PC-3 (cell line): ENCODE measurements around the gene PPP1R1B. TPM values are rescaled to one million over a fixed set of nuclear protein-coding genes. Genes with fewer than 3 reads are reported as not detected.

ENCODE experiments used
- ATAC-seq: fragments of 200-7000 bp; cut with Tn5 transposase; 2 replicates; pipeline ENCODE4 v1.9.1; 2020; ENCODE audit warnings: mild to moderate bottlenecking, moderate library complexity
- BruUV-seq: library from RNA; stranded (reverse); fragments of 400-500 nt; replicated peaks from 2 replicates; lab custom pipeline; 2021; lab: Mats Ljungman, UMichigan
- CTCF ChIA-PET: fragments of 300-600 bp; sonication (Branson Sonifier 250); formaldehyde crosslinking; loops from one replicate; lab custom pipeline; 2022; ENCODE audit warnings: antibody characterized with exemption; lab: Charles Lee
- POLR2A ChIA-PET: fragments of 300-600 bp; sonication (Branson Sonifier 250); formaldehyde crosslinking; loops from one replicate; lab custom pipeline; 2022; ENCODE audit warnings: antibody characterized with exemption; ENCODE audit not compliant: unreplicated experiment; lab: Charles Lee
- DNase-seq: peaks from one replicate; pipeline ENCODE4 v3.0.0-alpha.2; 2015
- H2AFZ ChIP-seq: fragments of 300-600 bp; sonication (generic); 2 replicates; pipeline ENCODE4 v1.6.0; 2016; ENCODE audit warnings: antibody characterized with exemption, low read length
- H3F3A ChIP-seq: fragments of 300-600 bp; sonication (generic); one replicate; pipeline ENCODE4 v1.6.0; 2017; ENCODE audit warnings: antibody characterized with exemption, low read length, control low read depth, mild to moderate bottlenecking; ENCODE audit not compliant: unreplicated experiment
- H3K27ac ChIP-seq: fragments of 300-600 bp; sonication (generic); 2 replicates; pipeline ENCODE4 v1.5.1; 2016; ENCODE audit warnings: mild to moderate bottlenecking, low read length
- H3K27me3 ChIP-seq: fragments of 300-600 bp; sonication (generic); 2 replicates; pipeline ENCODE4 v1.6.1; 2016; ENCODE audit warnings: low read length, mixed read lengths
- H3K36me3 ChIP-seq: fragments of 300-600 bp; sonication (generic); 2 replicates; pipeline ENCODE4 v1.6.1; 2016; ENCODE audit warnings: low read depth, mixed run types, low read length, mixed read lengths
- H3K4me1 ChIP-seq: fragments of 300-600 bp; sonication (generic); 2 replicates; pipeline ENCODE4 v1.5.1; 2016; ENCODE audit warnings: low read length; ENCODE audit not compliant: insufficient read depth
- H3K4me2 ChIP-seq: fragments of 300-600 bp; sonication (generic); 2 replicates; pipeline ENCODE4 v1.6.0; 2016; ENCODE audit warnings: low read length
- H3K4me3 ChIP-seq: fragments of 300-600 bp; sonication (generic); 2 replicates; pipeline ENCODE4 v1.5.1; 2016; ENCODE audit warnings: mild to moderate bottlenecking, low read length, mixed read lengths
- H3K79me2 ChIP-seq: fragments of 300-600 bp; sonication (generic); 2 replicates; pipeline ENCODE4 v1.6.1; 2017; ENCODE audit warnings: low read length, mixed read lengths
- H3K9ac ChIP-seq: fragments of 300-600 bp; sonication (generic); 2 replicates; pipeline ENCODE4 v1.6.0; 2016; ENCODE audit warnings: mild to moderate bottlenecking, low read length
- H3K9me2 ChIP-seq: fragments of 300-600 bp; sonication (generic); replicated peaks from 2 replicates; pipeline ENCODE4 v1.6.1; 2016; ENCODE audit warnings: mixed run types, low read length, mixed read lengths
- H3K9me3 ChIP-seq: fragments of 300-600 bp; sonication (generic); 2 replicates; pipeline ENCODE4 v1.6.1; 2016; ENCODE audit warnings: low read length, mixed read lengths
- H4K20me1 ChIP-seq: fragments of 300-600 bp; sonication (generic); 2 replicates; pipeline ENCODE4 v1.6.1; 2016; ENCODE audit warnings: low read length, mixed read lengths
- CTCF ChIP-seq: fragments of 300-600 bp; sonication (generic); conservative IDR thresholded peaks from 2 replicates; pipeline ENCODE4 v1.5.1; 2017; ENCODE audit warnings: antibody characterized with exemption, low read depth, mild to moderate bottlenecking, low read length
- EZH2 ChIP-seq: fragments of 300-600 bp; sonication (generic); IDR thresholded peaks from one replicate; pipeline ENCODE4 v1.6.1; 2017; ENCODE audit warnings: antibody characterized with exemption, mild to moderate bottlenecking, low read length; ENCODE audit not compliant: unreplicated experiment
- EZH2phosphoT487 ChIP-seq: fragments of 300-600 bp; sonication (generic); IDR thresholded peaks from 2 replicates; pipeline ENCODE4 v1.6.1; 2018; ENCODE audit warnings: mild to moderate bottlenecking, antibody characterized with exemption, low read length, borderline replicate concordance
- intact Hi-C: fragments of 100-400 bp; cut with micrococcal nuclease; formaldehyde crosslinking; loops from 2 replicates; pipeline ENCODE4 v1.9.0; 2023
- total RNA-seq: library from RNA; depleted of rRNA; stranded (reverse); fragments of >200 nt; gene quantifications from 2 replicates; pipeline ENCODE4 v1.2.3, GENCODE V29; 2014

The PPP1R1B gene
- total RNA-seq, 1 experiment from 2014 or later, result 3.1 TPM

DNA sequence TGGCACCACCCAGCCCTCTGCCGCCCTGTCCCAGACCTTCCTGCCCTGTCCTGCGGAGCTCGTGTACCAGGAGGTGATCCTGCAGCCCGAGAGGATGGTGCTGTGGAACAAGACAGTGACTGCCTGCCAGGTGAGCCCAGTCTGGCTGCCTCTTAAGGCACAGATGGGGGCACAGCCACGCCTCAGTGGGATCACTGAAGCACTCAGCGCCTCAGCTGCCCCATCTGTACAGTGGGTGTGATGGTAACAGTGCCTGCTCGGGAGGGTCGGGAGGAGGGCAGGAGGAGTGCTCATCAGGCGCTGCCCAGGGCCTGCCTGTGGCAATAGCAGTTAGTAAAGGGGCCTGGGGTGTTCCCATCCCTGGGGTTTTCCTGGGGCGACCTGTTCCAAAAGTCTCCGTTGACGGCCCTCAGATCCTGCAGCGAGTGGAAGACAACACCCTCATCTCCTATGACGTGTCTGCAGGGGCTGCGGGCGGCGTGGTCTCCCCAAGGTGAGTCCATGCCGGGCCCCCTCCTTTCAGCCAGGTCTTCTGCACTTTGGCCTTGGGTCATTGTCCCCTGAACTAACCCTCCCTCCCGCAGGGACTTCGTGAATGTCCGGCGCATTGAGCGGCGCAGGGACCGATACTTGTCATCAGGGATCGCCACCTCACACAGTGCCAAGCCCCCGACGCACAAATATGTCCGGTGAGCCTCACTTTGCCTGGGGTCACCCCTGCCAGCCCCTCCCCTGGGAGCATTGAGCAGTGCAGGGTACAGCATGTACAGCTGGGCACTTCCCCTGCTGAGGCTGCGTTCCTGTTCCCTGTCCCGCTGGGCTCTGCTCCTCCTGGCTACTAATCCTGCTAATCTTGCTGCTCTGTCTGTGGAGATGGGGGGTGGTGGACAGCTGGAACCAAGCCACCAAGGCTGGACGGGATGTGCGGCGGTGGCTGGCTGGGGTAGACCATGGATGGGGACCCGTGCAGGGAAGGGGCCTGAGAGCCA is 33.9 kb downstream of the PPP1R1B start:
- intact Hi-C loops, result no loop called here
- DNase-seq, result no peak
- H3F3A ChIP-seq, result no peaks in the 10 kb centered on the region
- H3K4me2 ChIP-seq, result no peak overlapping the region
- H2AFZ ChIP-seq, result no peak overlapping the region
- H3K4me3 ChIP-seq, result no peak overlapping the region
- H3K27me3 ChIP-seq, result no peaks in the 10 kb centered on the region
- POLR2A ChIA-PET, result no interaction called here
- no peaks in the 10 kb centered on the region for H3K9me3 ChIP-seq
- no peaks in the 10 kb centered on the region for H3K79me2 ChIP-seq
- no peaks in the 10 kb centered on the region for H3K9me2 ChIP-seq
- no peak for TF ChIP-seq EZH2phosphoT487
- TF ChIP-seq CTCF, result no peak
- no peak for TF ChIP-seq EZH2
- no peaks in the 10 kb centered on the region for H4K20me1 ChIP-seq
- H3K9ac ChIP-seq, result no peak overlapping the region
- CTCF ChIA-PET, result no interaction called here
- H3K36me3 ChIP-seq, result no peaks in the 10 kb centered on the region
- BruUV-seq, result no TSS peak
- no peak for ATAC-seq
- H3K4me1 ChIP-seq, result no peaks in the 10 kb centered on the region
- no peak overlapping the region for H3K27ac ChIP-seq

GRCh38 chr17:39661744-39662541 is 35.2 kb downstream of the PPP1R1B start:
- H3K9me3 ChIP-seq, result no peaks in the 10 kb centered on the region
- no peak overlapping the region for H3K4me3 ChIP-seq
- ChIA-PET POLR2A (no interaction called here), CTCF (no interaction called here)
- H3F3A ChIP-seq, result no peaks in the 10 kb centered on the region
- no peak overlapping the region for H2AFZ ChIP-seq
- DNase-seq (no peak), ATAC-seq (no peak)
- H3K36me3 ChIP-seq, result no peaks in the 10 kb centered on the region
- no peak overlapping the region for H3K9ac ChIP-seq
- no peaks in the 10 kb centered on the region for H3K9me2 ChIP-seq
- intact Hi-C loops, result no loop called here
- no peaks in the 10 kb centered on the region for H3K79me2 ChIP-seq
- H3K27me3 ChIP-seq, result no peaks in the 10 kb centered on the region
- H3K4me1 ChIP-seq, result no peaks in the 10 kb centered on the region
- TF ChIP-seq CTCF (no peak), EZH2 (no peak), EZH2phosphoT487 (no peak)
- H3K27ac ChIP-seq, result no peak overlapping the region
- no TSS peak for BruUV-seq
- H3K4me2 ChIP-seq, result no peak overlapping the region
- H4K20me1 ChIP-seq, result no peaks in the 10 kb centered on the region
